Measurements from ENCODE around the gene CSTF1. TPM values are rescaled to one million over a fixed set of nuclear protein-coding genes. Genes with fewer than 3 reads are reported as not detected.

CSTF1 gene
- total RNA-seq, 1 donor, result 49.6 TPM

- no peak for DNase-seq (ENCODE audit: low read depth)
- no peak overlapping the region for H3K4me3 ChIP-seq (ENCODE audit: low read depth, low read length)
- TF ChIP-seq, protein P1, sequence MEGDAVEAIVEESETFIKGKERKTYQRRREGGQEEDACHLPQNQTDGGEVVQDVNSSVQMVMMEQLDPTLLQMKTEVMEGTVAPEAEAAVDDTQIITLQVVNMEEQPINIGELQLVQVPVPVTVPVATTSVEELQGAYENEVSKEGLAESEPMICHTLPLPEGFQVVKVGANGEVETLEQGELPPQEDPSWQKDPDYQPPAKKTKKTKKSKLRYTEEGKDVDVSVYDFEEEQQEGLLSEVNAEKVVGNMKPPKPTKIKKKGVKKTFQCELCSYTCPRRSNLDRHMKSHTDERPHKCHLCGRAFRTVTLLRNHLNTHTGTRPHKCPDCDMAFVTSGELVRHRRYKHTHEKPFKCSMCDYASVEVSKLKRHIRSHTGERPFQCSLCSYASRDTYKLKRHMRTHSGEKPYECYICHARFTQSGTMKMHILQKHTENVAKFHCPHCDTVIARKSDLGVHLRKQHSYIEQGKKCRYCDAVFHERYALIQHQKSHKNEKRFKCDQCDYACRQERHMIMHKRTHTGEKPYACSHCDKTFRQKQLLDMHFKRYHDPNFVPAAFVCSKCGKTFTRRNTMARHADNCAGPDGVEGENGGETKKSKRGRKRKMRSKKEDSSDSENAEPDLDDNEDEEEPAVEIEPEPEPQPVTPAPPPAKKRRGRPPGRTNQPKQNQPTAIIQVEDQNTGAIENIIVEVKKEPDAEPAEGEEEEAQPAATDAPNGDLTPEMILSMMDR (IDR thresholded peaks at IDR 0.05; ENCODE audit: insufficient read depth, low read length), result no peak
These were observed 27.6 kb downstream of the CSTF1 start for GRCh38 chr20:56420028-56420427.

GRCh38 chr20:56420940-56421688, 28.7 kb downstream of the CSTF1 start:
- no peak overlapping the region for H3K4me3 ChIP-seq (ENCODE audit: low read depth, low read length)
- DNase-seq (ENCODE audit: low read depth), result no peak
- TF ChIP-seq, protein P1 (IDR thresholded peaks at IDR 0.05; ENCODE audit: insufficient read depth, low read length), result no peak

DNA sequence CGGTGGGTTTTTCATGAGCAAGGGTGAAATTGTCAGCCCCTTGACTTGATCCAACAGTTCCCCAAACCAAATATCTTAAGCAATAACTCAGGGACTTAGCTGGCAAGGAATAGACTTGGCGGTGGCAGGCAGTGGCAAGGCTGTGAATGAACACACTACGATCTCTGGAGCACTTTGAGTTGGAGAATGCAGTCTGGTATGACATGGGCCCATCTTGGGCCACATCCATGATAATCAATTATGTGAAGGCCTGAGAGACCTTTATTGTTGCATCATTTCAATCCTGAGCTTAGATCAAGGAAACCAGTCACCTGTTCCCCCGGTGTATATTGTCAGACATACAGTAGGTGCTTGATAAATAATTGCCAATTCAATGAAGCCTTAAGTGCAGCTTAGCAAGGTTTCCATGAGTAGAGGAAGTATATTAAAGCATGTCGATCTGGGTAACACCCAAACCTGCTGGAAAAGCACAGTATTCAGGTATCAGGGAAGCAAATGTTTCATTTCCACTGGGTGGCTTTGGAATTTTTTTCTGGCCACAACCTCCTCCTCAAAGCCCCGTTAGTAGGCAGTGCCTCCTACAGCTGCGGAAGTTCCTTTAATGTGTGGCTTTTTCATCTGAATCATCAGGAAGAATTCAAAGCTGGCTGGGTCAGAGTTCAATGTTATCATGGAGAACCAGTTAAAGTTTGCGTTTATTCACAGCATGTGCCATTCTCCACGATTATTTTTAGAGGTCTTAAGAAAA, 29.8 kb downstream of the CSTF1 start:
- no peak overlapping the region for H3K4me3 ChIP-seq (ENCODE audit: low read depth, low read length)
- peak; percentile 72 for DNase-seq (ENCODE audit: low read depth)
- TF ChIP-seq, protein P1 (IDR thresholded peaks at IDR 0.05; ENCODE audit: insufficient read depth, low read length), result no peak

DNA sequence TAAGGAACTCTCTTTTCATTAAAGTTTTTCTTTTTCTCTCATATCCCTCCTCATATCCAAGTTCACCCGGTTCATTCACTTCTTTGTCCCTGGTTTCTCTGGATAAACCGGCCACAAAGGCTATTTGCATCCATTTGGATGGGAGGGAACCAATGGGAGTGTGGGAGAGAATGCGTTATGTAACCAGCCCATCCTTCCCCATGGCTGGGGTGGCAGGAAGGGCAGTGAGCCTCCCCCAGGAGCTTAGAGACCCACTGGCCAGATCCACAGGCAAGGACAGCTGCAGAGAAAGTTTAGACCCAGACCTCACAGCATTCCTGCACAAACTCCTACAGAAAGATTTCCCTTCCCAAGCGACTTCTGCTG, 30.4 kb downstream of the CSTF1 start:
- H3K4me3 ChIP-seq (ENCODE audit: low read depth, low read length), result no peak overlapping the region
- TF ChIP-seq, protein P1 (IDR thresholded peaks at IDR 0.05; ENCODE audit: insufficient read depth, low read length), result no peak
- no peak for DNase-seq (ENCODE audit: low read depth)

GRCh38 chr20:56423211-56423610, 30.8 kb downstream of the CSTF1 start:
- no peak for DNase-seq (ENCODE audit: low read depth)
- TF ChIP-seq, protein P1 (IDR thresholded peaks at IDR 0.05; ENCODE audit: insufficient read depth, low read length), result no peak
- H3K4me3 ChIP-seq (ENCODE audit: low read depth, low read length), result no peak overlapping the region

GRCh38 chr20:56423886-56424285, 31.4 kb downstream of the CSTF1 start:
- DNase-seq (ENCODE audit: low read depth), result no peak
- no peak overlapping the region for H3K4me3 ChIP-seq (ENCODE audit: low read depth, low read length)
- TF ChIP-seq, protein P1 (IDR thresholded peaks at IDR 0.05; ENCODE audit: insufficient read depth, low read length), result no peak
